Caco-2 (cell line): ENCODE results near the gene CGRRF1. TPM values are rescaled to one million over a fixed set of nuclear protein-coding genes. Genes with fewer than 3 reads are reported as not detected.

Source experiments
- BruUV-seq: library from RNA; stranded (reverse); fragments of 400-500 nt; replicated peaks from 2 replicates; lab custom pipeline; 2021; lab: Mats Ljungman, UMichigan
- CTCF ChIA-PET: fragments of 300-600 bp; sonication (Branson Sonifier 250); formaldehyde crosslinking; loops from one replicate; lab custom pipeline; 2022; ENCODE audit warnings: antibody characterized with exemption; lab: Charles Lee
- POLR2A ChIA-PET: fragments of 300-600 bp; sonication (Branson Sonifier 250); formaldehyde crosslinking; loops from one replicate; lab custom pipeline; 2022; ENCODE audit warnings: antibody characterized with exemption; lab: Charles Lee
- DNase-seq, 2 experiments: peaks; one replicate each; pipeline versions ENCODE4 v3.0.0 to v3.0.0-alpha.2; 2020 to 2022
- H3K27me3 ChIP-seq: replicated peaks from 2 replicates; pipeline ENCODE4 v1.6.0; 2011; ENCODE audit warnings: low read length; ENCODE audit not compliant: control insufficient read depth, insufficient read depth
- H3K36me3 ChIP-seq: 2 replicates; pipeline ENCODE4 v1.5.1; 2011; ENCODE audit warnings: low read length; ENCODE audit not compliant: control insufficient read depth, insufficient read depth
- H3K4me1 ChIP-seq: fragments of 250-450 bp; sonication (Bioruptor Pico); 2 replicates; pipeline ENCODE4 v1.5.1; 2020; ENCODE audit warnings: mild to moderate bottlenecking
- H3K4me3 ChIP-seq: 2 replicates; pipeline ENCODE4 v1.5.1; 2011; ENCODE audit warnings: low read depth, mild to moderate bottlenecking, control low read depth, low read length
- H3K9me3 ChIP-seq: fragments of 250-450 bp; sonication (Bioruptor Pico); 2 replicates; pipeline ENCODE4 v1.5.1; 2020; ENCODE audit warnings: mild to moderate bottlenecking, moderate library complexity
- H3K27ac Mint-ChIP-seq: one replicate; pipeline ENCODE4 v1.8.0; 2022; ENCODE audit warnings: mixed read lengths; ENCODE audit not compliant: unreplicated experiment
- H3K27me3 Mint-ChIP-seq: one replicate; pipeline ENCODE4 v1.8.0; 2022; ENCODE audit warnings: mixed read lengths; ENCODE audit not compliant: insufficient read depth, unreplicated experiment
- H3K36me3 Mint-ChIP-seq: one replicate; pipeline ENCODE4 v1.8.0; 2022; ENCODE audit warnings: mild to moderate bottlenecking, mixed read lengths; ENCODE audit not compliant: insufficient read depth, unreplicated experiment
- H3K4me1 Mint-ChIP-seq: one replicate; pipeline ENCODE4 v1.8.0; 2022; ENCODE audit warnings: low read depth, mixed read lengths; ENCODE audit not compliant: unreplicated experiment
- H3K4me3 Mint-ChIP-seq: one replicate; pipeline ENCODE4 v1.8.0; 2022; ENCODE audit warnings: mild to moderate bottlenecking, moderate library complexity, mixed read lengths; ENCODE audit not compliant: unreplicated experiment
- H3K9me3 Mint-ChIP-seq: one replicate; pipeline ENCODE4 v1.8.0; 2022; ENCODE audit warnings: mixed read lengths; ENCODE audit not compliant: unreplicated experiment
- intact Hi-C: fragments of 100-400 bp; cut with micrococcal nuclease; formaldehyde crosslinking; loops from one replicate; pipeline ENCODE4 v1.10.0; 2022; ENCODE audit not compliant: unreplicated experiment
- total RNA-seq: library from RNA; stranded (reverse); gene quantifications from 2 replicates; pipeline ENCODE4 v1.2.3, GENCODE V29; 2022
- TF ChIP-seq, protein P1 (sequence below), 2 experiments: fragments of 200-600 bp in 1 of 2; IDR thresholded peaks; 1 replicate in 1 of 2; 2 replicates in 1 of 2; pipeline versions ENCODE4 v1.5.1 to v1.8.0; 2011 to 2022; ENCODE audit warnings: antibody characterized with exemption in 1 of 2, control low read depth in 1 of 2, inconsistent platforms in 1 of 2, low read depth in 1 of 2, low read length in 1 of 2, mild to moderate bottlenecking in 1 of 2, moderate library complexity in 1 of 2; ENCODE audit not compliant: insufficient read depth in 1 of 2, severe bottlenecking in 1 of 2, unreplicated experiment in 1 of 2

CGRRF1 gene
- total RNA-seq, 1 experiment from 2014 or later: 12.3 TPM

DNA sequence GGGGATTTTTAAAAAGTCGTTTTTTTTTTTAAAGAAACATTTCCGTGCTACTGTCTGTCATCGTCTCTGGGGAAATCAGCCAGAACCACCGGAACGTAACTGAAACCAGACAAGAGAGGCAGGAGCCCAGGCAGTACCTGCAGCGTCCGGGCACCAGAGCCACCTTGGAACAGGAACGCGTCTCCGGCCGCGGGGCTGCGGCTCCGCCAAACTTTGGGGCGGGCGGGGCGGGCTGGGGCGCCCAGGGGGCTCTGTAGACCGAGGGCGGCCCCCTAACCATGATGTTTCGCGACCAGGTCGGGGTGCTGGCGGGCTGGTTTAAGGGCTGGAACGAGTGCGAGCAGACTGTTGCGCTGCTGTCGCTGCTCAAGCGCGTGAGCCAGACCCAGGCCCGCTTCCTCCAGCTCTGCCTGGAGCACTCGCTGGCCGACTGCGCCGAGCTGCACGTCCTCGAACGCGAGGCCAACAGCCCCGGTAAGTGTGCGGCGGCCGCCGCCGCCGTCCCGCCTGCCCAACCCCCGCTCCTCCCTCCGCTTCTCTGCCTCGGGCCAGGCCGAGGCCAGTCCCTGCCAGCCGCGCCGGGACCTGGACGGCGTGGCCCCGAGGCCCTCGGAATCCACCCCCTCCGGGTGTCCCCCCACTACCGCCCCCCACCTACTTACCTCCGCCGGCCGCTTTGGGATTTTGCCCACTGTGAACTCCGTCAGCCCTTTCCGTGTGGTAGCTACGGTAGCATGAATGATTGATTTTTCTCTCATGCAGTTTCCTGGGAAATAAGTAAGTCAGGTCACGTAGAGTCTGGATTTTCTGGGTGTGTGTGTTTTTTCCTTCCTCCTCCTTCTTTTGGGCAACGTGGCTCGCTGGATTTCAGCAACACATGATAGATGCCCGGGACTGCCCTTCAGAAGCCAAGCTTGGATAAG is 58.2 kb downstream of the CGRRF1 start:
- H3K27me3 Mint-ChIP-seq: no peaks in the 10 kb centered on the region
- H3K27ac Mint-ChIP-seq: peak overlapping the region; percentile 88
- peaks cover 53% of the 10 kb centered on the region for H3K36me3 Mint-ChIP-seq
- H3K9me3 Mint-ChIP-seq: no peaks in the 10 kb centered on the region
- intact Hi-C loops: no loop called here
- H3K4me3 Mint-ChIP-seq: peak overlapping the region; percentile 95
- ChIA-PET CTCF (interaction anchor here (0.6 to 4.9 kb wide), 6 partner anchors 75 to 205 kb away, joined by 3 to 61 read pairs (median 8); no protein-coding TSS in a partner anchor), POLR2A (interaction anchor here (0.6 to 2.7 kb wide), 3 partner anchors 75 to 259 kb away, joined by 3 to 17 read pairs (median 11); no protein-coding TSS in a partner anchor)
- BruUV-seq: no TSS peak
- DNase-seq: peak; percentile 49 to 61
- peak overlapping the region; percentile 73 for H3K4me3 ChIP-seq
- no peaks in the 10 kb centered on the region for H3K27me3 ChIP-seq
- no peaks in the 10 kb centered on the region for H3K36me3 ChIP-seq
- TF ChIP-seq, protein P1, sequence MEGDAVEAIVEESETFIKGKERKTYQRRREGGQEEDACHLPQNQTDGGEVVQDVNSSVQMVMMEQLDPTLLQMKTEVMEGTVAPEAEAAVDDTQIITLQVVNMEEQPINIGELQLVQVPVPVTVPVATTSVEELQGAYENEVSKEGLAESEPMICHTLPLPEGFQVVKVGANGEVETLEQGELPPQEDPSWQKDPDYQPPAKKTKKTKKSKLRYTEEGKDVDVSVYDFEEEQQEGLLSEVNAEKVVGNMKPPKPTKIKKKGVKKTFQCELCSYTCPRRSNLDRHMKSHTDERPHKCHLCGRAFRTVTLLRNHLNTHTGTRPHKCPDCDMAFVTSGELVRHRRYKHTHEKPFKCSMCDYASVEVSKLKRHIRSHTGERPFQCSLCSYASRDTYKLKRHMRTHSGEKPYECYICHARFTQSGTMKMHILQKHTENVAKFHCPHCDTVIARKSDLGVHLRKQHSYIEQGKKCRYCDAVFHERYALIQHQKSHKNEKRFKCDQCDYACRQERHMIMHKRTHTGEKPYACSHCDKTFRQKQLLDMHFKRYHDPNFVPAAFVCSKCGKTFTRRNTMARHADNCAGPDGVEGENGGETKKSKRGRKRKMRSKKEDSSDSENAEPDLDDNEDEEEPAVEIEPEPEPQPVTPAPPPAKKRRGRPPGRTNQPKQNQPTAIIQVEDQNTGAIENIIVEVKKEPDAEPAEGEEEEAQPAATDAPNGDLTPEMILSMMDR (IDR thresholded peaks at IDR 0.05; ENCODE audit: insufficient read depth in 1 of 2, low read depth in 1 of 2, low read length in 1 of 2, severe bottlenecking in 1 of 2, unreplicated experiment in 1 of 2): no peak
- H3K4me1 Mint-ChIP-seq: peaks cover 8% of the 10 kb centered on the region
- H3K4me1 ChIP-seq: peaks cover 24% of the 10 kb centered on the region
- peaks cover 4% of the 10 kb centered on the region for H3K9me3 ChIP-seq

DNA sequence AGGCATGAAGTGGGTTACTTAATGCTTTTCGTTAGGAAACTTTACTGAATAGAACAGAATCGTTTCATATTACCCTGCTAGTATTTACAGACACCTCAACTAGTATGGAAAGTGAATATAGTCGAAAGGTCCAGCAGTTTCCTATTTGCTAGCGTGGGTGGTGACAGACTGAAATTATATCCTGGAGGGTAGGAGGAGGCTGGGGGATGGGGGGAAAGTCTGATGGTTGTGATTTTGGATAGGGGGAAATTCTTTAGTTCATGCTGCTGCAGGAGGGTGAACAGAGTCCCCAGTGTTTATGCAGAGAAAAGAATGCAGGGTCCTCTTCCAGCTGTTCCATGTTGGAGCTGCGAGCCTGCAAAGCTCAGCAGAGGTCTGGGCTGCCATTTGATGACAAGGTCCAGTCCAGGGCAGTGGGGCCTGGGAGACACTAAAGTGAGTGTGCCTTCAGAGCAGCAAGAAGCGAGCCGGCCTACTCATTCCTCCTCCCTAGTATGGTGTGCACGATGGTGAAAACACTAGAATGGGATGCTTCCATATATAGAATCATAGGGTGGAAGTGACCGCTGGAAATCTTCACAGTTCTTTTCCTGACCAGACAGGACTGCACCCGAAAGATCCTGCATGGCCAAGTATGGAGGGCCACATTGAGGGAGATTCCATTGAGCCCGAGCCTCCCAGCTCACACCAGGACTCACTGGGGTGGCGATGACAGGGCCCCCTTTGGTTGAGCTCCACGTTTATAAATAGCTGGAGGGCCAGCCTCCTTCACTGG is 59.3 kb downstream of the CGRRF1 start:
- intact Hi-C loops: no loop called here
- peaks cover 4% of the 10 kb centered on the region for H3K9me3 ChIP-seq
- BruUV-seq: TSS peak; percentile 15
- no peak overlapping the region for H3K4me3 ChIP-seq
- CTCF ChIA-PET: interaction anchor here (0.6 to 3.6 kb wide), 5 partner anchors 74 to 204 kb away, joined by 3 to 15 read pairs (median 6); no protein-coding TSS in a partner anchor
- no peaks in the 10 kb centered on the region for H3K36me3 ChIP-seq
- Mint-ChIP-seq H3K27me3 (no peaks in the 10 kb centered on the region), H3K9me3 (no peaks in the 10 kb centered on the region), H3K27ac (no peak overlapping the region), H3K4me3 (peak overlapping the region; percentile 95), H3K4me1 (peaks cover 8% of the 10 kb centered on the region), H3K36me3 (peaks cover 64% of the 10 kb centered on the region)
- POLR2A ChIA-PET: interaction anchor here (0.6 to 2.7 kb wide), 2 partner anchors 74 to 258 kb away, joined by 11 to 17 read pairs; no protein-coding TSS in a partner anchor
- H3K27me3 ChIP-seq: no peaks in the 10 kb centered on the region
- no peak for DNase-seq
- TF ChIP-seq, protein P1 (IDR thresholded peaks at IDR 0.05; ENCODE audit: insufficient read depth in 1 of 2, low read depth in 1 of 2, low read length in 1 of 2, severe bottlenecking in 1 of 2, unreplicated experiment in 1 of 2): no peak
- peaks cover 24% of the 10 kb centered on the region for H3K4me1 ChIP-seq

DNA sequence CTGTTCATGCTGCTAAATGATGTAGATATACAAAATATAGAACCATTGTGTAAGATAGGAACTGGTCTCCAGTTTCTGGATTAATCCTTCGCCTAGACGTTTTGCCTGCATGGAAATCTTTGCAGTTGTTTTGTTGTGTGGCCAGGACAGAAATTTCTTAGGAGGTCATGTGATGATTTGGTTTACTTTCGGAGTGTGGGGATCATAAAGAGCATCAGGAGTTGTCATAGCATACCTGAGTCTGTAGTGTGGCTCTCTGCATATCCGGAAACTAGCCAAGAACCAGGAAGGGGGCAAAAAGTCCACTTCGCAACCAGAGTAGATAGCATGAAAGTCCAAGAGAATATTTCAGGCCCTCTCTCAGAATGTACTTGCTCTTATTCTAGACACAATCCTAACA is 60.3 kb downstream of the CGRRF1 start:
- Mint-ChIP-seq H3K36me3 (peaks cover 74% of the 10 kb centered on the region), H3K9me3 (no peaks in the 10 kb centered on the region), H3K27ac (no peak overlapping the region), H3K4me1 (peaks cover 14% of the 10 kb centered on the region), H3K27me3 (no peaks in the 10 kb centered on the region), H3K4me3 (peak overlapping the region; percentile 48)
- Histone ChIP-seq H3K9me3 (peaks cover 4% of the 10 kb centered on the region), H3K36me3 (no peaks in the 10 kb centered on the region), H3K4me3 (no peak overlapping the region), H3K4me1 (peaks cover 20% of the 10 kb centered on the region), H3K27me3 (no peaks in the 10 kb centered on the region)
- DNase-seq: no peak
- ChIA-PET CTCF (interaction anchor here (1.4 to 2.1 kb wide), 2 partner anchors 73 to 121 kb away, joined by 6 to 8 read pairs; no protein-coding TSS in a partner anchor), POLR2A (no interaction called here)
- BruUV-seq: no TSS peak
- intact Hi-C loops: no loop called here
- TF ChIP-seq, protein P1 (IDR thresholded peaks at IDR 0.05; ENCODE audit: insufficient read depth in 1 of 2, low read depth in 1 of 2, low read length in 1 of 2, severe bottlenecking in 1 of 2, unreplicated experiment in 1 of 2): no peak
